Thymus (tissue), 14 donors: ENCODE data around the gene GNAT2. TPM values are rescaled to one million over a fixed set of nuclear protein-coding genes. Genes with fewer than 3 reads are reported as not detected.
A peak's percentile ranks its signal among the peaks of the same experiment; 100 is the strongest.
"Not testable (repeated sequence)": the region's sequence is repeated elsewhere in the genome, so short reads cannot be mapped to it uniquely, and the experiment has no call there.

ENCODE experiments used
- DNase-seq, 9 donors: peaks; one replicate each; pipeline ENCODE4 v3.0.0-alpha.2; 2013; ENCODE audit warnings: low spot score in 9 of 9, low read depth in 6 of 9, missing footprints in 1 of 9
- H3K27ac ChIP-seq, 2 donors: one replicate each; pipeline ENCODE4 v1.5.1; 2013; ENCODE audit warnings: control low read depth in 1 of 2, low read depth in 1 of 2, low read length in 1 of 2, mild to moderate bottlenecking in 1 of 2, moderate library complexity in 1 of 2
- H3K27me3 ChIP-seq, 2 donors: one replicate each; pipeline ENCODE4 v1.5.1; 2013; ENCODE audit warnings: low read length in 1 of 2; ENCODE audit not compliant: control insufficient read depth in 2 of 2, insufficient read depth in 1 of 2
- H3K36me3 ChIP-seq, 2 donors: one replicate each; pipeline ENCODE4 v1.5.1; 2013; ENCODE audit warnings: low read length in 1 of 2, mild to moderate bottlenecking in 1 of 2, moderate library complexity in 1 of 2; ENCODE audit not compliant: control insufficient read depth in 2 of 2, insufficient read depth in 2 of 2
- H3K4me1 ChIP-seq, 2 donors: one replicate each; pipeline ENCODE4 v1.5.1; 2013; ENCODE audit warnings: low read length in 2 of 2; ENCODE audit not compliant: control insufficient read depth in 2 of 2, insufficient read depth in 2 of 2
- H3K4me3 ChIP-seq, 2 donors: one replicate each; pipeline ENCODE4 v1.5.1; 2013; ENCODE audit warnings: low read length in 2 of 2, control low read depth in 1 of 2, mild to moderate bottlenecking in 1 of 2
- H3K9me3 ChIP-seq, 2 donors: one replicate each; pipeline ENCODE4 v1.5.1; 2013; ENCODE audit warnings: low read length in 1 of 2, mild to moderate bottlenecking in 1 of 2; ENCODE audit not compliant: control insufficient read depth in 2 of 2, insufficient read depth in 1 of 2
- WGBS: extraction: QIAGEN DNeasy Blood & Tissue Kit; methylation state at CpG from one replicate; pipeline ENCODE4 v1.1.7; 2013; 5-methylcytosine and 5-hydroxymethylcytosine counted together
- long read RNA-seq, 10 donors: transcript quantifications; one replicate each; lab custom pipeline, GENCODE V29; 2026
- polyA plus RNA-seq: library from polyadenylated mRNA; stranded (reverse); fragments of 200-250 nt; gene quantifications from one replicate; pipeline ENCODE4 v1.2.3, GENCODE V29; 2013
- total RNA-seq: library from RNA; stranded (reverse); fragments of 120-200 nt; gene quantifications from one replicate; pipeline ENCODE4 v1.2.4, GENCODE V29; 2013
- donor health status: healthy.

GNAT2 gene
- total RNA-seq: 0.14 TPM
- polyA plus RNA-seq: 0.05 TPM
- long read RNA-seq, donor 1: 0 reads
- long read RNA-seq, donor 2, partial matches to known transcripts: 117 of 125 reads
- long read RNA-seq, donor 2, other reads (novel, unspliced or antisense): 8 of 125 reads
- long read RNA-seq, donor 3: 0 reads
- long read RNA-seq, donor 4: 0 reads
- long read RNA-seq, donor 5: 0 reads
- long read RNA-seq, donor 6: 0 reads
- long read RNA-seq, donor 7: 0 reads
- long read RNA-seq, donor 8: 0 reads
- long read RNA-seq, donor 9: 0 reads
- long read RNA-seq, donor 10: 0 reads

DNA sequence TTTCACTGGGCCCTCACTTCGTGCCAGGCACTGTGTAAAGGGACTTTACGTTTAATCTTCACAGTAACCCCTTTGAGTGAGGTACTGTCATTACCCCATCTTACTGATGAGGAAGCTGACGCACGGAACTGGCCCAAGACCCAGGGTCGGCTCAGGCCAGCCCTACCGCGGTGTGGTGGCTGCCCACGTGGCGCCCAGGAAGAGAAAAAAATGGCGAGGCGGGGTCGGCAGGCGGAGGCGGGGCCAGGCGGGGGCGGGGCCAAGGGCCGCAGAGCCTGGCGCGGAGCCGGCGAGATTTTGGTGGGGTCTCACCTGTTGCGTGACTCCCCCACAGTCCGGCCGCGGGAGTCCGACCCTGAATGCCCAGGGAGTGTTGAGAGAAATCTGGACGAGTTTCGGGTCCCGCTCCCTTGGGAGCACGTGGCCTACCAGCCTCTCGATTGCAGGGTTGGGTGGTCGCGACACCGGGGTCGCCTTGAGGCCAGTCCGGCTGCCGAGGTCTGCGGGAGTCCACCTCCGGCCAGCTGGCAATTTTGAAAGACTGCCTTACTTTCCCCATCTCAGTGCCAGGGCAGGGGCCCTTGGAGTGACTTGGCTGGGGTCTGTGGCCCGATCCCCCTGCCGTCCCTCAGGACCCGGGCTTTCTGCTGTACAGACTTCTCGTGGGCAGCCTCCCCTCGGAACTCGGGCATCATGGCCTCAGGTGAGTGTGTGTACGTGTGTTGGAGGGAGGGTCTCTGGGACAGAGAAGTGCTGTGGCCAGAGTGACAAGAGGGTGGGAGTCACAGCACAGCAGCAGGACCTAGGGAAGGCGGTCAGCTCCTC, at the start of gene GNAT2, which contains the start of gene AMPD2:
Gene GNAT2, minus strand, starts transcription at position 41 of the 825 bp plus-strand sequence. CDS start 6,746 bp downstream, outside the sequence.
Gene AMPD2, plus strand, starts transcription at position 262 of the 825 bp plus-strand sequence. CDS start 1,339 bp downstream, outside the sequence.
- H3K4me3 ChIP-seq: peak within 1 kb of the TSS; percentile 66 to 68
- peaks cover 32 to 52% of the 10 kb centered on the region in 2 donors for H3K4me1 ChIP-seq
- H3K27ac ChIP-seq: peak within 1 kb of the TSS; percentile 39 to 70
- H3K9me3 ChIP-seq: peaks cover 0 to 7% of the 10 kb centered on the region in 2 donors
- WGBS: under 1% methylated on average over 47 of the region's 47 CpGs
- H3K36me3 ChIP-seq: peaks cover 0 to 2% of the 10 kb centered on the region in 2 donors
- H3K27me3 ChIP-seq: no peaks in the 10 kb centered on the region
- DNase-seq: peak in 4 of 9 donors; percentile 53 to 74 (median 58)

- Histone ChIP-seq H3K4me1 (peaks cover 6 to 12% of the 10 kb centered on the region in 2 donors), H3K27me3 (no peaks in the 10 kb centered on the region), H3K9me3 (no peaks in the 10 kb centered on the region), H3K36me3 (no peaks in the 10 kb centered on the region), H3K4me3 (peak overlapping the region; percentile 40 to 56), H3K27ac (no peak overlapping the region)
- DNase-seq: peak in 1 of 9 donors; percentile 16
- 19% methylated on average over 26 of the region's 26 CpGs for WGBS
Measured at GRCh38 chr1:109668123-109668775, 48.8 kb upstream of the GNAT2 start.

DNA sequence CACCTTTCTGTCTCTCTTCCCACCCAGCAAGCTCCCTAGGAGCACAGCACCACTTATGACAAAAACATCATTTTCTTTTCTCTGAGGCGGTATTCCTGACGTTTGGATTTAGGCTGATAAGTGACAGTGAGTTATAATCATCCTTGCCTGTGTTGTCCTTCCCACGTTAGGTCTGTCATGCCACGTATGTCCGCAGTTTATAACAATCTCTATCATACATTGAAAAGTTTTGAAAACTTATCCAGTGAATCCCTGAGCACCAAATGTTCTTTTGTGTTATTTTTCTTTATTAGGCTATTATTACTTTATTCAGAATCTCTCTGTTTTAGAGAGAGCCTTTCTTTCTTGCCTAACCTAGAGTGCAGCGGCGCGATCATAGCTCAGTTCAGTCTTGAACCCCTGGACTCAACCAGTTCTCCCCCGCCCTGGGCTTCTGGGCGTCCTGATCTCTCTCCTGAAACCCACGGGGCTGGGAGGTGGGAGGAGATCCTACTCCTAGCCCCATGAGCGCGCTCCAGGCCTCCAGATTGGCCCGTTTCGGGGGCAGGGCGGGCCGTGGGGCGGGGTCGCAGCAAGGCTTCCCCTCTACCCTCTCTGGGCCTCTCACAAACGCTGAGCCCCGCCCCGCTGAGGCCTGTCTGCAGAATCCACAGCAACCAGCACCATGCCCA, 48.2 kb upstream of the GNAT2 start, which contains the start of gene GSTM2:
Gene GSTM2, plus strand, starts transcription at position 606 of the 671 bp plus-strand sequence. Its CDS starts 59 bp downstream, at position 665.
- WGBS: 16% methylated on average over 22 of the region's 22 CpGs
- H3K36me3 ChIP-seq: no peaks in the 10 kb centered on the region
- H3K4me3 ChIP-seq: peak within 1 kb of the TSS; percentile 40 to 56
- no peaks in the 10 kb centered on the region for H3K27me3 ChIP-seq
- peak; percentile 58 to 95 (median 85) for DNase-seq
- no peak within 1 kb of the TSS for H3K27ac ChIP-seq
- H3K4me1 ChIP-seq: peaks cover 6 to 12% of the 10 kb centered on the region in 2 donors
- no peaks in the 10 kb centered on the region for H3K9me3 ChIP-seq

DNA sequence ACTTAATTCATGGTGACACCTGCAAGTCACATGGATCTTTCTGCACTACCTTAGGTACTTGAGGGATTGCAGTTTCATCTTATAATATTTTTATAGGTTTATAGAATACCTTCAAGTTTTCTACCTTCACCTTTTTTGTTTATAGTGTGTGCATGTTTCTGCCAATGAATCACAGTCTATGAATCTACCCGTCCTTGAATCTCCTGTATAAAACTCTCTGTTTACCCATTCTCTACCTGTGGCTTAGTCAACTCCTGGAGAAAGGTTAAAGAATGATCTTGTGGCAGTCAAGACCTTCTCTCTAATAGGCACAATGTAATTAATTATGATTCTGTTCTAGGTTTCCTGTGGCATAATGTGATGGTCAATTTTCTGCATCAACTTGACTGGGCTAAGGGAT, 45.3 kb upstream of the GNAT2 start:
- Histone ChIP-seq H3K9me3 (no peaks in the 10 kb centered on the region), H3K27ac (no peak overlapping the region), H3K4me1 (peaks cover 6 to 18% of the 10 kb centered on the region in 2 donors), H3K4me3 (no peak overlapping the region), H3K27me3 (no peaks in the 10 kb centered on the region), H3K36me3 (no peaks in the 10 kb centered on the region)
- no peak for DNase-seq
- WGBS: 98% methylated on average over 1 of the region's 1 CpG

GRCh38 chr1:109661391-109661790, 42.0 kb upstream of the GNAT2 start:
- Histone ChIP-seq H3K4me3 (no peak overlapping the region), H3K36me3 (no peaks in the 10 kb centered on the region), H3K9me3 (no peaks in the 10 kb centered on the region), H3K27ac (no peak overlapping the region), H3K4me1 (peaks cover 0 to 11% of the 10 kb centered on the region in 2 donors), H3K27me3 (peaks cover 0 to 3% of the 10 kb centered on the region in 2 donors)
- no peak for DNase-seq
- WGBS: 82% methylated on average over 2 of the region's 2 CpGs

DNA sequence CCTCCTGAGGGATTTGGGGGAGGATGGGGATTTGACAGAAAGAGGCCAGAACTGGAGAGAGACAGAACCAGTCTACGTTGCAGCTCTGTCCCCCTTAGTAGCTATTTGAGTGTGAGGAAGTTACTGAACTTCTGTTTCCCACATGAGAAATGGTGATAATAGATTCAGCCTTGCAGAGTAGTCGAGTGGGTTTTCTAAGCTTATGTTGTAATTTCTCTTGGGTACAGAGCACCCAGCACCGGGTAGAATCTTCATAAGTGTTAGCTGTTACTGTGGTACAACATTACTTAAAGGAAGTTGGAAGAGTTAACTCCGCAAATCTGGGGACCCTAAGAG, 41.2 kb upstream of the GNAT2 start:
- peaks cover 0 to 18% of the 10 kb centered on the region in 2 donors for H3K4me1 ChIP-seq
- H3K9me3 ChIP-seq, H3K36me3 ChIP-seq, DNase-seq, H3K4me3 ChIP-seq, H3K27ac ChIP-seq: not testable (repeated sequence)
- H3K27me3 ChIP-seq: peaks cover 0 to 10% of the 10 kb centered on the region in 2 donors
- WGBS: 90% methylated on average over 3 of the region's 4 CpGs

DNA sequence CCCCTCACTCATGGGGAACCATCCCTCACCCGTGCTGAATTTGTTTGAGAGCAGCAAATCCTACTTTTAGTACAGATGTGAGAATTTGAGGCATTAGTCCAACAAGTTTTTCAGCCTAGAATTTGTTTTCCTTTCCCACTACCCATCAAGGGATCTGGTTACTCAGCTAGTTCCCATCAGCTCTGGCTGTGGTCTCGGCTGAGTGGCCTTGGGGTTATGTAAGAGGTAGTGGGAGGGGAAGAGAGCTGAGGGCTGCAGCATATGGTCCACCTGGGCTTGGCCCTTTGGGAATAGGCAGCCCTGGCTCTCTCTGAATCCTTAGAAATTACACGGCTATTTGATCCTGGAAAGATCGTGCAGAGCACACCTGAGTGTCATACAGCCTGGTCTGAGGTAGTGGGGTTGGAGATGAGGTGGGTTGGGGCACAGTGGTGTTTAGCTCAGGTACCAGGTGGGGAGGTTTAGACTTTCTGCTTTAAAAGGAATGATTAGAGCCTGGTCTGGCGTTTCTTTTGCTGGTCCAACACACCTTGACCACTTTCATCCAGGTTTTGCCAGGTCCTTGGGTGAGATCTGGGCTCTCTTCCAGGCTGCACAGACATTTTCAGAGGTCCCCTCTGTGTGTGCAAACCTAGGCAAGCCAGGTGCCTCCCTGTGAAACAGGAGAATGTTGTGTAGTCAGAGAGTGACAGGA, 40.7 kb upstream of the GNAT2 start:
- peaks cover 0 to 15% of the 10 kb centered on the region in 2 donors for H3K27me3 ChIP-seq
- H3K9me3 ChIP-seq: no peaks in the 10 kb centered on the region
- no peak for DNase-seq
- H3K27ac ChIP-seq: no peak overlapping the region
- WGBS: 91% methylated on average over 5 of the region's 5 CpGs
- no peak overlapping the region for H3K4me3 ChIP-seq
- peaks cover 3 to 23% of the 10 kb centered on the region in 2 donors for H3K4me1 ChIP-seq
- no peaks in the 10 kb centered on the region for H3K36me3 ChIP-seq

DNA sequence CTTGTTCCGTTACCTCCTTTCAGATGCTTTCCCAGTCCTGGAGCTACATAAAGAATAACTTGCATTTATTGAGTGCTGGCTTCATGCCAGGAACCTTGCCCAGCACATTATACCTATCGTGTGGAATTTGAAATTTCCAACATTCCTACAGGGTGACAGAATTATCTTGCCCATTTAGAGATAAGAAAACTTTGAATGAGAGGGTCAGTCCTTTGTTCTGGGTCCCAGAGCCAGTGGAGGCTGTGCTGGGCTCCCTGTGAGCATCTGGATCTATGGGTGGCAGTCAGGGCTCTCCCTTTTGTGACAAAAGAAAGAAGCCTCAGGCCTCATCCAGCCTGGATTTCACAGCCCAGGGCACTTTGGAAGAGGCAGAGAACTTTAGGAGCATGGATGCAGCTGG, 39.7 kb upstream of the GNAT2 start:
- no peaks in the 10 kb centered on the region for H3K36me3 ChIP-seq
- H3K27me3 ChIP-seq: peaks cover 0 to 21% of the 10 kb centered on the region in 2 donors
- H3K4me3 ChIP-seq: no peak overlapping the region
- H3K27ac ChIP-seq: peak overlapping the region in 1 of 2 donors; percentile 26
- peaks cover 3 to 24% of the 10 kb centered on the region in 2 donors for H3K4me1 ChIP-seq
- H3K9me3 ChIP-seq: peaks cover 0 to 3% of the 10 kb centered on the region in 2 donors
- WGBS: 87% methylated on average over 2 of the region's 2 CpGs
- no peak for DNase-seq
